ENCODE data around the gene LIN7B.

The LIN7B gene

GRCh38 chr19:49114630-49115363 lies 627 bp downstream of the LIN7B start (continued):
- TF ChIP-seq, protein P1, sequence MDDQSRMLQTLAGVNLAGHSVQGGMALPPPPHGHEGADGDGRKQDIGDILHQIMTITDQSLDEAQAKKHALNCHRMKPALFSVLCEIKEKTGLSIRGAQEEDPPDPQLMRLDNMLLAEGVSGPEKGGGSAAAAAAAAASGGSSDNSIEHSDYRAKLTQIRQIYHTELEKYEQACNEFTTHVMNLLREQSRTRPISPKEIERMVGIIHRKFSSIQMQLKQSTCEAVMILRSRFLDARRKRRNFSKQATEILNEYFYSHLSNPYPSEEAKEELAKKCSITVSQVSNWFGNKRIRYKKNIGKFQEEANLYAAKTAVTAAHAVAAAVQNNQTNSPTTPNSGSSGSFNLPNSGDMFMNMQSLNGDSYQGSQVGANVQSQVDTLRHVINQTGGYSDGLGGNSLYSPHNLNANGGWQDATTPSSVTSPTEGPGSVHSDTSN (CRISPR knock-in tag; IDR thresholded peaks at IDR 0.05): no peak
- TF ChIP-seq ZNF549 (tag by site-specific recombination; IDR thresholded peaks at IDR 0.05) (no peak), TCF7L2 (IDR thresholded peaks at IDR 0.05; ENCODE audit: borderline replicate concordance, low read depth, low read length) (no peak), ZNF76 (tag by site-specific recombination; IDR thresholded peaks at IDR 0.05; ENCODE audit: borderline replicate concordance, low read depth) (peak; percentile 91), HOXD13 (CRISPR knock-in tag; IDR thresholded peaks at IDR 0.05; ENCODE audit: borderline replicate concordance) (no peak), ZNF585B (tag by site-specific recombination; IDR thresholded peaks at IDR 0.05) (no peak), ZNF768 (tag by site-specific recombination; IDR thresholded peaks at IDR 0.05) (no peak), ZNF837 (tag by site-specific recombination; IDR thresholded peaks at IDR 0.05) (no peak), ZNF544 (tag by site-specific recombination; IDR thresholded peaks at IDR 0.05) (no peak), ZNF670 (tag by site-specific recombination; IDR thresholded peaks at IDR 0.05; ENCODE audit: low read depth) (no peak), ZNF184 (tag by site-specific recombination; IDR thresholded peaks at IDR 0.05) (no peak), ZNF600 (tag by site-specific recombination; IDR thresholded peaks at IDR 0.05) (no peak), KLF9 (tag by site-specific recombination; IDR thresholded peaks at IDR 0.05; ENCODE audit: low read depth) (peak; percentile 55; the same call in 1 of the 2 replicates), ZXDB (tag by site-specific recombination; IDR thresholded peaks at IDR 0.05) (peak; percentile 76), EGR2 (tag by site-specific recombination; IDR thresholded peaks at IDR 0.05; ENCODE audit: low read depth) (peak; percentile 66; the same call in 1 of the 2 replicates), ZNF580 (tag by site-specific recombination; IDR thresholded peaks at IDR 0.05) (no peak), ZNF2 (tag by site-specific recombination; IDR thresholded peaks at IDR 0.05) (no peak), YY2 (tag by site-specific recombination; IDR thresholded peaks at IDR 0.05) (peak; percentile 17; the same call in 1 of the 2 replicates), ZSCAN5A (tag by site-specific recombination; IDR thresholded peaks at IDR 0.05) (no peak), ZNF776 (tag by site-specific recombination; IDR thresholded peaks at IDR 0.05; ENCODE audit: borderline replicate concordance) (no peak)
- TF ChIP-seq, protein P2, sequence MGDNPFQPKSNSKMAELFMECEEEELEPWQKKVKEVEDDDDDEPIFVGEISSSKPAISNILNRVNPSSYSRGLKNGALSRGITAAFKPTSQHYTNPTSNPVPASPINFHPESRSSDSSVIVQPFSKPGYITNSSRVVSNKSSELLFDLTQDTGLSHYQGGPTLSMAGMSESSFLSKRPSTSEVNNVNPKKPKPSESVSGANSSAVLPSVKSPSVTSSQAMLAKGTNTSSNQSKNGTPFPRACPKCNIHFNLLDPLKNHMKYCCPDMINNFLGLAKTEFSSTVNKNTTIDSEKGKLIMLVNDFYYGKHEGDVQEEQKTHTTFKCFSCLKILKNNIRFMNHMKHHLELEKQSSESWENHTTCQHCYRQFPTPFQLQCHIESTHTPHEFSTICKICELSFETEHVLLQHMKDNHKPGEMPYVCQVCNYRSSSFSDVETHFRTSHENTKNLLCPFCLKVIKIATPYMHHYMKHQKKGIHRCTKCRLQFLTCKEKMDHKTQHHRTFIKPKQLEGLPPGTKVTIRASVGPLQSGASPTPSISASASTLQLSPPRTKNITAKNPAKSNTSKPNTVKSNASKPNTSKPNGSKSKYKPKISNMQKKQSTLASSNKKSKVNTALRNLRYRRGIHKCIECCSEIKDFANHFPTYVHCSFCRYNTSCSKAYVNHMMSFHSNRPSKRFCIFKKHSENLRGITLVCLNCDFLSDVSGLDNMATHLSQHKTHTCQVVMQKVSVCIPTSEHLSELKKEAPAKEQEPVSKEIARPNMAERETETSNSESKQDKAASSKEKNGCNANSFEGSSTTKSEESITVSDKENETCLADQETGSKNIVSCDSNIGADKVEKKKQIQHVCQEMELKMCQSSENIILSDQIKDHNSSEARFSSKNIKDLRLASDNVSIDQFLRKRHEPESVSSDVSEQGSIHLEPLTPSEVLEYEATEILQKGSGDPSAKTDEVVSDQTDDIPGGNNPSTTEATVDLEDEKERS (tag by site-specific recombination; IDR thresholded peaks at IDR 0.05): no peak
- TF ChIP-seq, protein P3, sequence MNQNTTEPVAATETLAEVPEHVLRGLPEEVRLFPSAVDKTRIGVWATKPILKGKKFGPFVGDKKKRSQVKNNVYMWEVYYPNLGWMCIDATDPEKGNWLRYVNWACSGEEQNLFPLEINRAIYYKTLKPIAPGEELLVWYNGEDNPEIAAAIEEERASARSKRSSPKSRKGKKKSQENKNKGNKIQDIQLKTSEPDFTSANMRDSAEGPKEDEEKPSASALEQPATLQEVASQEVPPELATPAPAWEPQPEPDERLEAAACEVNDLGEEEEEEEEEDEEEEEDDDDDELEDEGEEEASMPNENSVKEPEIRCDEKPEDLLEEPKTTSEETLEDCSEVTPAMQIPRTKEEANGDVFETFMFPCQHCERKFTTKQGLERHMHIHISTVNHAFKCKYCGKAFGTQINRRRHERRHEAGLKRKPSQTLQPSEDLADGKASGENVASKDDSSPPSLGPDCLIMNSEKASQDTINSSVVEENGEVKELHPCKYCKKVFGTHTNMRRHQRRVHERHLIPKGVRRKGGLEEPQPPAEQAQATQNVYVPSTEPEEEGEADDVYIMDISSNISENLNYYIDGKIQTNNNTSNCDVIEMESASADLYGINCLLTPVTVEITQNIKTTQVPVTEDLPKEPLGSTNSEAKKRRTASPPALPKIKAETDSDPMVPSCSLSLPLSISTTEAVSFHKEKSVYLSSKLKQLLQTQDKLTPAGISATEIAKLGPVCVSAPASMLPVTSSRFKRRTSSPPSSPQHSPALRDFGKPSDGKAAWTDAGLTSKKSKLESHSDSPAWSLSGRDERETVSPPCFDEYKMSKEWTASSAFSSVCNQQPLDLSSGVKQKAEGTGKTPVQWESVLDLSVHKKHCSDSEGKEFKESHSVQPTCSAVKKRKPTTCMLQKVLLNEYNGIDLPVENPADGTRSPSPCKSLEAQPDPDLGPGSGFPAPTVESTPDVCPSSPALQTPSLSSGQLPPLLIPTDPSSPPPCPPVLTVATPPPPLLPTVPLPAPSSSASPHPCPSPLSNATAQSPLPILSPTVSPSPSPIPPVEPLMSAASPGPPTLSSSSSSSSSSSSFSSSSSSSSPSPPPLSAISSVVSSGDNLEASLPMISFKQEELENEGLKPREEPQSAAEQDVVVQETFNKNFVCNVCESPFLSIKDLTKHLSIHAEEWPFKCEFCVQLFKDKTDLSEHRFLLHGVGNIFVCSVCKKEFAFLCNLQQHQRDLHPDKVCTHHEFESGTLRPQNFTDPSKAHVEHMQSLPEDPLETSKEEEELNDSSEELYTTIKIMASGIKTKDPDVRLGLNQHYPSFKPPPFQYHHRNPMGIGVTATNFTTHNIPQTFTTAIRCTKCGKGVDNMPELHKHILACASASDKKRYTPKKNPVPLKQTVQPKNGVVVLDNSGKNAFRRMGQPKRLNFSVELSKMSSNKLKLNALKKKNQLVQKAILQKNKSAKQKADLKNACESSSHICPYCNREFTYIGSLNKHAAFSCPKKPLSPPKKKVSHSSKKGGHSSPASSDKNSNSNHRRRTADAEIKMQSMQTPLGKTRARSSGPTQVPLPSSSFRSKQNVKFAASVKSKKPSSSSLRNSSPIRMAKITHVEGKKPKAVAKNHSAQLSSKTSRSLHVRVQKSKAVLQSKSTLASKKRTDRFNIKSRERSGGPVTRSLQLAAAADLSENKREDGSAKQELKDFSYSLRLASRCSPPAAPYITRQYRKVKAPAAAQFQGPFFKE (tag by site-specific recombination; IDR thresholded peaks at IDR 0.05; ENCODE audit: borderline replicate concordance): no peak

Measured in HEK293 (cell line).